ENCODE results near the gene TTLL1. TPM values are rescaled to one million over a fixed set of nuclear protein-coding genes. Genes with fewer than 3 reads are reported as not detected.

The TTLL1 gene
- total RNA-seq, 4 donors from 2014 or later, result 4.4 to 11.4 (median 5.8) TPM

- Histone ChIP-seq H3K9me3 (no peaks in the 10 kb centered on the region), H3K36me3 (no peaks in the 10 kb centered on the region), H3K4me3 (replicated peaks in 1 of 3) (no peak overlapping the region), H3K4me1 (peaks cover 50 to 56% of the 10 kb centered on the region in 2 donors), H3K27ac (no peak overlapping the region), H3K27me3 (no peaks in the 10 kb centered on the region)
- 92 to 93% methylated on average over 6 of the region's 6 CpGs for WGBS, 2 donors
- DNase-seq, result no peak
- TF ChIP-seq POLR2A (IDR thresholded peaks at IDR 0.05) (no peak), CTCF (IDR thresholded peaks at IDR 0.05) (no peak)
- intact Hi-C loops (cut with DNase I), result no loop called here
These were observed 76.8 kb downstream of the TTLL1 start for GRCh38 chr22:43012390-43012789.

GRCh38 chr22:43011079-43011478, 78.1 kb downstream of the TTLL1 start:
- intact Hi-C loops (cut with DNase I), result no loop called here
- peak in 1 of 2 donors; percentile 22 for TF ChIP-seq POLR2A (IDR thresholded peaks at IDR 0.05)
- TF ChIP-seq CTCF (IDR thresholded peaks at IDR 0.05), result peak in 1 of 6 experiments; percentile 20
- 72 to 78% methylated on average over 7 of the region's 7 CpGs for WGBS, 2 donors
- H3K4me3 ChIP-seq (replicated peaks in 1 of 3), result no peak overlapping the region
- no peak for DNase-seq
- H3K9me3 ChIP-seq, result no peaks in the 10 kb centered on the region
- H3K27ac ChIP-seq, result peak overlapping the region in 2 of 3 donors; percentile 53 to 76
- no peaks in the 10 kb centered on the region for H3K36me3 ChIP-seq
- peaks cover 54 to 61% of the 10 kb centered on the region in 2 donors for H3K4me1 ChIP-seq
- H3K27me3 ChIP-seq, result no peaks in the 10 kb centered on the region

DNA sequence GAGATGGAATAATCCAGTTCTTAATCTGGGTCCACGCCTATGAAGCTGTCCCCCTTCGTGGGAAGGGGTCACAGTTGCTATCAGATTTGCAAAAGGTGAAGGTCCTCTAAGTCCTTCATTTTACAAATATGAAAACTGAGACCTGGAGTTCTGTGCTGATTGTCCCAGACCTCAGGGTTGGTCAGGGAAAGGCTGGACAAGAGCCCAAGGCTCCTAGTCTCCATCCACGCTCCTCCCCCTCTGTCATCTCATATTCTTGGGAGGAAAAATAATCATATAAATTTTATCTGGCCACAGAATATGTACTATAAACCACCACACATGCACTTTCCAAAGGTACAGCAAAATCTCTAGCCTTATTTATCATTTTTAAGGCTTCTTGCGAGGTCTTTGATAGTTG, 79.7 kb downstream of the TTLL1 start:
- WGBS, 2 donors, result 92 to 97% methylated on average over 4 of the region's 4 CpGs
- Histone ChIP-seq H3K27ac (peak overlapping the region in 2 of 3 donors; percentile 21 to 40), H3K4me3 (replicated peaks in 1 of 3) (no peak overlapping the region), H3K9me3 (no peaks in the 10 kb centered on the region), H3K27me3 (no peaks in the 10 kb centered on the region), H3K4me1 (peaks cover 48 to 72% of the 10 kb centered on the region in 2 donors), H3K36me3 (no peaks in the 10 kb centered on the region)
- TF ChIP-seq POLR2A (IDR thresholded peaks at IDR 0.05) (no peak), CTCF (IDR thresholded peaks at IDR 0.05) (no peak)
- intact Hi-C loops (cut with DNase I), result no loop called here
- DNase-seq, result no peak

DNA sequence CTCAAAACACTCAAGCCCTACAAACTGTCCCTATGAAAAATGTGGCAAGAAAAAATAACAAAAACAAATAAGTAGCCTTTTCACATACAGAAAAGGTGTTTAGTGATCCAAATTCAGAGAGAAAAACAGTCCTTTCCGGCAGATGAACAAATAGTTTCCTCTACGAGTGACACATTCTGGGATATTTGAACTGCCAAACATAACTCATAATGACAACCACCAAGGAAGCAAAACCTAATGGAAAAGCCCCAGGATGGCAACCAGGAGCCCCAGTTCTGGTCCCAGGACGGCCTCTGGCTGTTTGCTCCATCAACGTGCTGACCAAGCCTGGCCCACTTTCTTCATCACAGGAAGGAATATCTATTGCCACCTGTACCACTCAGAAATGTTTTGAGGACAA, 80.3 kb downstream of the TTLL1 start:
- intact Hi-C loops (cut with DNase I), result no loop called here
- 73 to 80% methylated on average over 4 of the region's 4 CpGs for WGBS, 2 donors
- DNase-seq, result no peak
- peaks cover 47 to 76% of the 10 kb centered on the region in 2 donors for H3K4me1 ChIP-seq
- no peaks in the 10 kb centered on the region for H3K36me3 ChIP-seq
- no peak overlapping the region for H3K4me3 ChIP-seq (replicated peaks in 1 of 3)
- H3K9me3 ChIP-seq, result no peaks in the 10 kb centered on the region
- TF ChIP-seq POLR2A (IDR thresholded peaks at IDR 0.05) (no peak), CTCF (IDR thresholded peaks at IDR 0.05) (no peak)
- H3K27me3 ChIP-seq, result no peaks in the 10 kb centered on the region
- H3K27ac ChIP-seq, result peak overlapping the region in 2 of 3 donors; percentile 21 to 78

- Histone ChIP-seq H3K9me3 (no peaks in the 10 kb centered on the region), H3K36me3 (no peaks in the 10 kb centered on the region), H3K4me3 (replicated peaks in 1 of 3) (no peak overlapping the region), H3K4me1 (peaks cover 43 to 72% of the 10 kb centered on the region in 2 donors), H3K27ac (peak overlapping the region in 2 of 3 donors; percentile 76 to 78), H3K27me3 (no peaks in the 10 kb centered on the region)
- TF ChIP-seq POLR2A (IDR thresholded peaks at IDR 0.05) (no peak), CTCF (IDR thresholded peaks at IDR 0.05) (no peak)
- DNase-seq, result no peak
- WGBS, 2 donors, result 90 to 93% methylated on average over 4 of the region's 4 CpGs
- intact Hi-C loops (cut with DNase I), result no loop called here
These were observed 80.7 kb downstream of the TTLL1 start for GRCh38 chr22:43008509-43008908.

Measured in thyroid gland (tissue), 4 donors.